GM18868 (cell line): Measurements from ENCODE around the gene FAM221A.
"Not testable (repeated sequence)": the region's sequence is repeated elsewhere in the genome, so short reads cannot be mapped to it uniquely, and the experiment has no call there.

Experiments used
- ATAC-seq: cut with Tn5 transposase; IDR thresholded peaks from one replicate; pipeline ENCODE4 v1.9.1; 2021; ENCODE audit warnings: mild to moderate bottlenecking, moderate library complexity; ENCODE audit not compliant: unreplicated experiment

FAM221A gene

DNA sequence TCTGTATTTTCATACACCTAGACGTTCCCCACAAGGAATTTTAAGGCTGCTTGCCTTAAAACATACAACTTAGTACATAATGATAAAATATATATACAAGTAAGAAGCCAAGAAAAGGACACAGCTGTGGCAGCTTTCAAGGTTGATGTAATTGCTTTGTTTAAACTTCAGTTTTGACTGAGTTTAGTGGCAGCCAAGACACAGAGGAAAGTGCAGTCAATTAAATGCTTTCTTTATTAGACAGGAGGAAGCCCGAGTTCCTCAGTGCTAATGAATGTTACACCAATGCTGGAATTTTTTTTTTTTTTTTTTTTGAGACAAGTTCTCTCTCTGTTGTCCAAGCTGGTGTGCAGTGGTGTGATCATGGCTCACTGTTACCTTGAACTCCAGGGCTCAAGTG is 18.8 kb downstream of the FAM221A start:
- ATAC-seq = no peak

DNA sequence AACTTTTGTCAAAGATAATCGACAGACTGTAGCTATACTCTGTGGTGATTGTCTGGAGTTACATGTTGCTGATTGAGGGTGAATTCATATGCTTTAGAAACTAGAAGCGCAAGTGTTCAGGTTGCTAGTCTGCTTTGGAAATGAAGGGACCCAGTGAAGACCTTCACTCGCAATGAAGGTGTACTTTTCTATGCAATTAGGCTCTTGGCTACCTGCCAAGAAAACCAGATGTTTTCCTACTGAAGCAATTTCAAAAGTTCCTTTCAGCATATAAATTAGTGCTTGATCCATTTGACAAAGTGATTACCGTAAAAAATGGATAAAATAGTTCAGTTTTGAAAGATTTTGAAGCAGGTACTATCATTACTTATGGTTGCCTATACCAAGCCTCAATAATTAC is 20.0 kb downstream of the FAM221A start:
- ATAC-seq = no peak

DNA sequence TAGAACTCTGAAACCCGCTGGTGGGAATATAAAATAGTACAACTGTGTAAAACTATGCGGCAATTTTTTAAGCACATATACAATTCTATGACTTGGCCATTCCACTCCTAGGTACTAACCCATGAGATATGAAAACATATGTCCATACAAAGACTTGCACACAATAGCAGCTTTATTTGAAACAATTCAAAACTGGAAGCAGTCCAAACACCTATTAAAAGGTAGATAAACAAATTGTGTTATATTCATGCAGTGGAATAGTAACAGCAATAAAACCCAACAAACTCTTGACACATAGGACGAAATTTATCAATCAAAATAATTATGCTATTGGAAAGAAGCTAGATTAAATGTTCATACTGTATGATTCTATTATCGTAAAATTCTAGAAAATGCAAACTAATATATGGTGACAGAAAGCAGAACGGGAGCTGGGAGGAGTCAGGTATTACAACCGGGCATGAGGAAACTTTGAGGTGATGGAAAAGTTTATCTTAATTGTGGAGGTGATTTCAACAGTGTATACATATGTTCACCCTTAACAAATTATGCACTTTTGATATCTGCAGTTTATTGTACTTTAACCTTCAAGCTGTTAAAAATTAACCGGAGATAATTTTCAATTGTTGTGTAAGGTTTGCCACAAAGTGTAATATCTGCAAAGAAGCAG is 29.2 kb downstream of the FAM221A start:
- ATAC-seq = no peak

DNA sequence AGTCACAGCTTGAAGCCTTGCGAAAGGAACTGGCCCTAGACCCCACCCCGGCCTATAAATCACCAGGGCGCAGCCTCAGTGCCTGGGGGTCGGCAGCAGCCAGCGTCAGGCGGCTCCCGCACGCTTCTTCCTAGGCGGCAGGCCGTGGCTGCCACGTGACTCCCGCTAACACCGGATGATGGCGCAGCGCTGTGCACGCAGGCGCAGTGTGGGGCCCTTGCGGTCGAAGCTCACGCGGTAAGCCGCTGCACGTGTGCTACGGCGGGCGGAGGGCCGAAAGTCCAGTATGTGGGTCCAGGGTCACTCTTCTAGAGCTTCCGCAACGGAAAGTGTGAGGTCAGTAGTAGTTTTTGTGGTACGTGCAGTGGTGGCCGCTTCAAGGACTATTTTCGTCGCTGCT is 30.0 kb downstream of the FAM221A start, which contains the start of gene STK31:
Gene STK31 (plus strand): TSS at position 220 of the 400 bp plus-strand sequence. CDS start 67 bp downstream, at position 287.
- no peak for ATAC-seq

DNA sequence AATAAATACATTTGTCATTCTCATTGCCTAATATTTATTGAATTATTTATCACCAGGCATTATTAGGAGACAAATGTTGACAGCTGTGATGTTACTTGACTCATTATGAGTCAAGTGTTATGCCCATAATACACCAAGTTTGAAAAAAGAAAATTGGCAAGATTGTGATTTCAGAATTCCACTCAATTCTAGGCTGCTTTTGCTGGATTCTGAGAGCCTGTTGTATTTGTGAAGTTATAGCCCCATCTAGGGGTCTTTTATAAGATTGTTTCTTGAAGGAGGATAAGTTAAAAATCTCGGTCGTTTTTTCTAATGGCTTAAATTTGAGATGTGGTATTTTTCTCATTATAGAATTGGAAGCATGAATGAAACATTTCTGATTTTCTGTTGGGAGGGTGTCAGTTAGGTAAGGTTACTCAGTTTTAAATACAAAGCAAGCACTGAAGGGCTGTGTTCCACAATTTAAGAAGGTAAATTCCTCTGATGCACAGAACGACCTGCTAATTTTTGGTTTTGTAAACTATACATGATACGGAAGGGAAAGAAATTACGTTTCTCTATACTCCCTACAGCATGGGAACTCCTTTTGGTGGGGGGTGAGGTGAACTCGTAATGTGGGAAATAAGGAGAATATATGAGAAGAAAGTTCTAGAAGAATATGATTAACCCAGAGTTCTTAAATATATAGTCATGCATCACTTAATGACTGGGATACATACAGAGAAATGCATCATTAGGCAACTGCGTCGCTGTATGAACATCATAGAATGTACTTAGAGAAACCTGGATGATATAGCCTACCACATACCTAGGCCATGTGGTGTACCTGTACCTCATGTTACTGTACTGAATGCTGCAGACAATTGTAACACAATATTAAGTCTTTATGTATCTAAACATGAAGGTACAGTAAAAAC is 32.6 kb downstream of the FAM221A start:
- no peak for ATAC-seq

DNA sequence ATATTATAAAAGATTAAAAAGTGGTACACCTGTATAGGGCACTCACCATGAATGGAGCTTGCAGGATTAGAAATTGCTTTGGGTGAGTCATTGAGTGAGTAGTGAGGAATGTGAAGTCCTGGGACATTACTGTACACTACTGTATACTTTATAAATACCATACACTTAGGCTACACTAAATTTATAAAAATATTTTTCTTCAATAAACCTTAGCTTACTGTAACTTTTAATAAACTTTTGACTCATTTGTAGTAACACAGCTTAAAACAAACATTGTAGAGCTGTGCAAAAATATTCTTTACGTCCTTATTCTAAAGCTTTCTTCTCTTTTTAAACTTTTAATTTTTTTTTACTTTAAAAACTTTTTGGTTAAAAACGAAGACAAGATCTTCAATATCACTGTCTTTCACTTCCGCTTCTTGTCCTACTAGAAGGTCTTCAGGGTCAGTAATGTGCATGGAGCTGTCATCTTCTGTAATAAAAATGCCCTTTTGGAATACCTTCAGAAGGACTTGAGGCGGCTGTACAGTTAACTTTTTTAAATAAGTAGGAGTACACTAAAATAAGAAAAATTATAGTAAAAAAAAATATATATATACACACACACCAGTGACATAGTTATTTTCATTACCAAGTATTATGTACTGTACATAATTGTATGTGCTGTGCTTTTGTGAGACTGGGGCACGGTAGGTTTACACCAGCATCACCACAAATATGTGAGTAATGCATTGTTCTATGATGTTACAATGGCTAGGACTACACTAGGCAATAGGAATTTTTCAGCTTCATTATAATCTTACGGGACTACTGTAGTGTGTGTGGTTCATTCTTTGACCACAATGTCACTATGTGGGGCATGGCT is 33.5 kb downstream of the FAM221A start:
- no peak for ATAC-seq

DNA sequence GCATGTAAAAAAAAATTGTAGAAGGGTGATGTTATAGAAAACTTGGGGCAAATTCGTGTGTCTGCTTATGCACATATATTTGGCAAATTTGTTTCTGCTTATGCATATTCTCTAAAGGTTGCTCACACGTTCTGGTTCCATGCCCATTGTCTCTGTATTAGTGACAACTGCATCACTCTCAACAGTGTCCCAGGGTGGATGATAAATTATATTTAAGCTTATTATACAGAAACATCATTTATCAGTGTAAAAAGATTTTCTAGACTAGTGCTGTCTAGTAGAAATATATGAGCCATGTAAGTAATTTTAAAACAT is 34.1 kb downstream of the FAM221A start:
- no peak for ATAC-seq

DNA sequence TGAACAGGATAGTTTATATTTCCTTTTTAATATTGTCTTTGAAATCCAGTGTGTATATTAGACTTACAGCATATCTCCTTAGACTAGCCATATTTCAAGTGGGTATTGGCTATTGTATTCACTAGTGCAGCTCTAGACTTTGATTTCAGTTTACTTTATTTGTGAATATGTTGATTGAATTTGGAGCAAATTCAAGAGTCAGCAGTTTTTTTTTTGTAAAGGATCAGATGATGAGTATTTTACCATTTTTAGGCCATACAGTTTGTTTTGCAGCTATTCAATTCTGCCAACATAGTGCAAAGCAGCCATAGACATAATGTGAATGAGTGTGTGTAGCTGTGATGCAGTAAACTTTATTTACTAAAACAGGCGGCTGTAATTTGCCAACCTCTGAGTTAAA is 34.6 kb downstream of the FAM221A start:
- ATAC-seq = no peak

DNA sequence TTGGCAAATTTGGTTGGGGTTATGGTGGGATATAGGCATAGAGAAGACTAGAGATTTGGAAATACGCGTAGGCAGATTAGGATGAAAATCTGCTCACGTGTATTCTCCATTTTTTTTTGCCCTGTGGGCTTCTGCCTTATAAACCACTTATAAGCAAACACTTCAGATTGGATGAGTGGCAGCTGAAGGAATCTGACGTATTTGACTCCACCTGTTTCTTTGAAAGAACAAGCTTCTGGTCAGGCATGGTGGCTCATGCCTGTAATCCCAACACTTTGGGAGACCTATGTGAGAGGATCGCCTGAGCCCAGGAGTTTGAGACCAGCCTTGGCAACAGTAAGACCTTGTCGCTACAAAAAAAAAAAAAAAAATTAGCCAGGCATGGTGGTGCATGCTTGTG is 35.1 kb downstream of the FAM221A start:
- no peak for ATAC-seq

DNA sequence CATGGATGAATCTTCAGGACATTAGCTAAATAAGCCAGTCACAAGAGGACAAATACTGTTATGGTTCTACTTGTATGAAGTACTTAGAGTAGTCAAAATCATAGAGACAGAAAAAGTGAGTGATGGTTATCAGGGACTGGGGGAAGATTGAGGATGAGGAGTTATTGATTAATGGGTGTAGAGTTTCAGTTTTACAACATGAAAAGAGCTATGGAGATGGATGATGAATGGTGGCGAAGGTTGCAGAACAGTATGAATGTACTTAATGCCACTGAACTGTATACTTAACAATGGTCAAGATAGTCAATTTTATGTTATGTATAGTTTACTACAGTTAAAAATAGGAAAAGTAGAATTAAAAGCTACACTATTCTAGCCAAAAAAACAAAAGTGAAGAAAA is 37.8 kb downstream of the FAM221A start:
- no peak for ATAC-seq

DNA sequence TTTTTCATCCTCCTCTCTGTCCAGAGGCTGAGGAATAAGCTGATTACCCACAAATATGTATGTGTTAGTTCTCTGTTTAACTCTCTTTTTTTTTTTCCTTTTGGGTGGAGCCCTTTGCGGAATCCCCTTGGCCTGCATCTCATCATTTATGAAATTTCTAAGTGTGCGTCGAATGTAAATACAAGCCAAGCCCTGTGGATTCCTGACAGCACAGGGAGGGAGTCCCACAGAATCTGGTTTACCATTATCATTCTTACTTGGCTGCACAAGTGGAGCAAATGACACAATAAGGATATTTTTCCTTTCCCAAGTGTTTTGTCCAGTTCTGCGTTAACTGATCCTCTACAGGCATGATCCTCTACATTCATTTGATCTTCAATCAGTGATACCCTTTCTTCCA is 41.5 kb downstream of the FAM221A start:
- no peak for ATAC-seq

DNA sequence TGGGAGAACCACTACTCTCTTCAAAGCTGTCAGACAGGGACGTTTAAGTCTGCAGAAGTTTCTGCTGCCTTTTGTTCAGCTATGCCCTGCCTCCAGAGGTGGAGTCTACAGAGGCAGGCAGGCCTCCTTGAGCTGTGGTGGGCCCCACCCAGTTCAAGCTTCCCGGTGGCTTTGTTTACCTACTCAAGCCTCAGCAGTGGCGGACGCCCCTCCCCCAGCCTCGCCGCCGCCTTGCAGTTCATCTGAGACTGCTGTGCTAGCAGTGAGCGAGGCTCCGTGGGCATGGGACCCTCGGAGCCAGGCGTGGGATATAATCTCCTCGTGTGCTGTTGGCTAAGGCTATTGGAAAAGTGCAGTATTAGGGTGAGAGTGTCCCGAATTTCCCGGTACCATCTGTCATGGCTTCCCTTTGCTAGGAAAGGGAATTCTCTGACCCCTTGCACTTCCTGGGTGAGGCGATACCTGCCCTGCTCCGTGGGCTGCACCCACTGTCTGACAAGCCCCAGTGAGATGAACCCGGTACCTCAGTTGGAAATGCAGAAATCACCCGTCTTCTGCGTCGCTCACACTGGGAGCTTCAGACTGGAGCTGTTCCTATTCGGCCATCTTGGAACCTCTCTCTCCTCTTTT is 42.7 kb downstream of the FAM221A start:
- ATAC-seq = not testable (repeated sequence)

DNA sequence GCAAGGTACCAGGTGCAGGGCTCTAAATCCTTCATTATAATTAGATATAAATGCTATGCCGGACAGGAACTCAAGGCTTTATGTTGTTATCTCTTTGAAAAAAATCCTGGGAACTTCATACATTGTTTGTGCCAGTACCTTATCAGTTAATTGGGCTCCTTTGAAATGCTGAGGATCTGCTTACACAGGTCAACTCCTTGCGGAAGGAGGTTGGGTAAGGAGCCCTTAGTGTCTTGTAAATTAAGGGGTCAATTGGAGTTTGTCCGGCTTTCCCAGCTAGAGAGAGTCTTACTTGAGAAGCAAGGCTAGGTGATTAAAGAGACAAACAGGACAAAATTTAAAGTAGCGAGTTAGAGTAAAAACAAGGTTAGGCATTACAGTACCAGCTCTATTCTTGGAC is 44.1 kb downstream of the FAM221A start:
- not testable (repeated sequence) for ATAC-seq

DNA sequence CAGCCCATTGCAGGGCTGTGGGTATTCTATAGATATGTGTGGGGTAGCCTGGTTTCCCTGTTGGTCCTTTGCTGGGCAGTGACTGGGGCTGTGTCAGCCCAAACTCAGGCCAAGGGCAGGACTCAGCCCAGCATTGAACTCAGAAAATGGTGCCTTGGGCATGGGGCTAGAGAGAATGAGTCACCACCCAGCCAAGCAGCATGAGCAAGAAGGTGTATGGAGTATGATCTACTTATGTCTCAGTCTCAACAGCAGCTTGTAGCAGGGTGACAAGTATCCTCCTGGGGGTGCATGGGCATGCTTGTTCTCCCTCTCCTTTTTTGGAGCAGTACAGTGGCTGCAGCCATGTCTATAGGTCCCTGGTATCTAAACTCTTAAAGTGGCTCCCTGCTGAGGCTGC is 62.1 kb downstream of the FAM221A start:
- no peak for ATAC-seq

DNA sequence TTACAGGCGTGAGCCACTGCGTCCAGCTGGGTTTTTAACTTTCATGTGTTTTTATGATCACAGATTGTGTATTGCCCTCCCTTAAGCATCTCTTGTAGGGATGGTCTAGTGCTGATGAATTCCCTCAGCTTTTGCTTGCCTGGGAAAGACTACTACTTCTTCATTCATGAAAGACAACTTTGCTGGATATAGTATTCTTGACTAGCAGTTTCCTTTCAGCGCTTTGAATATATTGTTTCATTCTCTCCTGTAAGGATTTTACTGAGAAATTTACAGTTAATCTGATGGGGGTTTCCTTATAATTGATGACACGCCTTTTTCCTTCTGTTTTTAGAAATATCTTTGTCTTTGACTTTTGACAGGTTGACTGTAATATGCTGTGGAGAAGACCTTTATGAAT is 63.2 kb downstream of the FAM221A start:
- no peak for ATAC-seq

DNA sequence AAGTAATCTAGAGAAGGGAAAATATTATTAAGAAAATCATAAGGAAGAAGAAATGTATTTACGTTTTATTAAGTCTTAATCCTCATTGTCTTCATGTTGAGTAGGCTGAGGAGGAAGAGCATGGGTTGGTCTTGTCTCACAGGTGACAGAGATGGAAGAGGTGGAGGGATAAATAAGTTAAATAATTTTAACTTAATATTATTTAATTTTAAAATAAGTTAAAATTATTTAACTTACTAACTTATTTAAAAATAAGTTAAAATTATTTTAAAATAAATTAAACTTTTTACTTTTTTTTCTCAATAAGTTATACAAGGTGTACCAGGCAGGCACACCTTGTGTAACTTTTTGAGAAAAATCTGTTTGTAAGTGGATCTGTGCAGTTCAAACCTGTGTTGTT is 66.6 kb downstream of the FAM221A start:
- ATAC-seq = no peak

DNA sequence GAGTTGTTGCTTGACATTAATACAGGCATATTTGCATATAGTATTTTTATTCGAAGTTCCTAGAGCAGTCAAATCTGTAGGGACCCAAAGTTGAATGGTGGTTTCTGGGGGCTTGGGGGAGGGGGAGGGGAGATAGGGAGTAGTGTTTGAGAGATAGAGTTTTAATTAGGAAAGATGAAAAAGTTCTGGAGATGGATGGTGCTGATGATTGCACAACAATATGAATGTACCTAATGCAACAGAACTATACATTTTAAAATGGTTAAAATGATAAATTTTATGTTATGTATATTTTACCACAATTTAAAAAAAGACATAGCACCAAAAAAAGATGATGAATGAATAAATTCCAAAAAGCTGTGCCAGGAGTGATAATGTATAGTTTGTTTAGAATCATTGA is 71.9 kb downstream of the FAM221A start:
- ATAC-seq = no peak
